Esophagus muscularis mucosa (tissue), 4 donors: ENCODE data around the gene CHST12. TPM values are rescaled to one million over a fixed set of nuclear protein-coding genes. Genes with fewer than 3 reads are reported as not detected.

Experiments
- DNase-seq: peaks from one replicate; pipeline ENCODE4 v3.0.0-alpha.2; 2017; ENCODE audit errors: extremely low spot score
- H3K27ac ChIP-seq, 4 donors: fragments of 200-600 bp; sonication (generic); replicated peaks in 1 of 4; 1 replicate in 3 of 4; 2 replicates in 1 of 4; pipeline ENCODE4 v1.5.1; 2016 to 2019; ENCODE audit warnings: mild to moderate bottlenecking in 1 of 4
- H3K27me3 ChIP-seq, 4 donors: fragments of 200-600 bp; sonication (generic); one replicate each; pipeline versions ENCODE4 v1.5.1 to v1.6.0; 2016 to 2019
- H3K36me3 ChIP-seq, 4 donors: fragments of 200-600 bp; sonication (generic); one replicate each; pipeline ENCODE4 v1.5.1; 2016 to 2019
- H3K4me1 ChIP-seq, 4 donors: fragments of 200-600 bp; sonication (generic); one replicate each; pipeline ENCODE4 v1.5.1; 2016 to 2019
- H3K4me3 ChIP-seq, 4 donors: fragments of 200-600 bp; sonication (generic); 1 replicate in 2 of 4; 2 replicates in 2 of 4; pipeline ENCODE4 v1.5.1; 2016 to 2019; ENCODE audit warnings: mild to moderate bottlenecking in 4 of 4, moderate library complexity in 1 of 4
- H3K9me3 ChIP-seq, 4 donors: fragments of 200-600 bp; sonication (generic); 1 replicate in 3 of 4; 2 replicates in 1 of 4; pipeline ENCODE4 v1.5.1; 2016 to 2019
- EP300 ChIP-seq: sonication (generic); formaldehyde crosslinking; IDR thresholded peaks from one replicate; pipeline ENCODE4 v1.6.1; 2017; ENCODE audit warnings: antibody characterized with exemption
- POLR2A ChIP-seq: fragments of 450-650 bp; IDR thresholded peaks from one replicate; pipeline ENCODE4 v1.6.1; 2017; ENCODE audit warnings: antibody characterized with exemption, moderate library complexity, mild to moderate bottlenecking, low read depth
- POLR2AphosphoS5 ChIP-seq, 2 donors: sonication (generic); formaldehyde crosslinking; IDR thresholded peaks; one replicate each; pipeline ENCODE4 v1.6.1; 2017; ENCODE audit warnings: antibody characterized with exemption in 2 of 2
- WGBS: methylation state at CpG from one replicate; pipeline ENCODE4 v1.1.5; 2018; 5-methylcytosine and 5-hydroxymethylcytosine counted together
- intact Hi-C: fragments of 100-400 bp; cut with DNase I; formaldehyde crosslinking; loops from one replicate; pipeline ENCODE4 v1.15.1; 2023
- total RNA-seq, 4 donors: library from RNA; depleted of rRNA; stranded (reverse); fragments of >200 nt; gene quantifications; one replicate each; pipeline versions ENCODE4 v1.1.0 to v1.2.1, GENCODE V29; 2016
- TF ChIP-seq, protein P1 (sequence below), 3 experiments: fragments of 200-600 bp in 2 of 3; fragments of 450-650 bp in 1 of 3; sonication (generic) in 2 of 3; IDR thresholded peaks; one replicate each; pipeline ENCODE4 v1.5.1; 2017 to 2019; ENCODE audit warnings: antibody characterized with exemption in 3 of 3, mild to moderate bottlenecking in 2 of 3, moderate library complexity in 1 of 3

The CHST12 gene
- 10 to 100 TPM in 2 of 4 donors, 1 to 10 TPM in 2; 6.6 to 24.0 (median 14.8) TPM for total RNA-seq

DNA sequence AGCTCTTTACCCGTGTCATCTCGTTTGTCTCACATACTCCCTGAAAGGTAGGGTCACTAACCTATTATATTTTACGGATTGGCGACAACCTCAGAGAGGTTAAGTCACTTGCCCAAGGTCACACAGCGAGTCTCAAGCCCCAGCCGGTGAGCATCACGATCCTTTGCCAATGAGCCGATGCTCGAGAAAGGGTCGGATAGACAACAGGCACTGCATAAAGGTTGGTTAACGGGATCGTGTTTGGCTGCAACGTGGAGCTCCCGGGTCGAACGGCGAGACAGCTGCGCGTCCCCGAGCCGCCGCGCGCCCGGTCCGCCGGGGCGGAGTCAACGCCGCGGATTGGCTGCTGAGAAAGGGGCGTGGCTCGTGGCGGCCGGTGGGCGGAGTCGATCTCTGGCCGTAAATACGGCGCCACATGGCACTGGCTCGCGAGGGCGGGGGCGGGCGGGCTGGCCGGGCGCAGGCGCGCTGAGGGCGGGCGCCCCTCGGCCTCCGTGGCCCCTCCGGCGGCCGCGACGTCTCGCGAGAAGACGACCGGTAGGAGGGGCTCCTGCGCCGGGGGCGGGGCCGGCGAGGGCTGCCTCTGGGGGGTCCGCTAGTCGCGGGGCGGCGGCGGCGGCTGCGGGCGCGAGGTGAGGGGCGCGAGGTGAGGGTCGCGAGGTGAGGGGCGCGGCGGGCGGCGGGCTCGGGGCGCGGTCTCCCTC is at the start of gene CHST12:
CHST12 (plus strand) TSS at position 598 of the 704 bp plus-strand sequence. CDS start 29,029 bp downstream, outside the sequence.
- Histone ChIP-seq H3K4me1 (peaks cover 46 to 65% (median 59%) of the 10 kb centered on the region in 4 donors), H3K27me3 (no peaks in the 10 kb centered on the region), H3K27ac (peak within 1 kb of the TSS; percentile 81 to 86 (median 84)), H3K4me3 (peak within 1 kb of the TSS; percentile 85 to 99 (median 97)), H3K9me3 (no peaks in the 10 kb centered on the region), H3K36me3 (no peaks in the 10 kb centered on the region)
- TF ChIP-seq, protein P1, sequence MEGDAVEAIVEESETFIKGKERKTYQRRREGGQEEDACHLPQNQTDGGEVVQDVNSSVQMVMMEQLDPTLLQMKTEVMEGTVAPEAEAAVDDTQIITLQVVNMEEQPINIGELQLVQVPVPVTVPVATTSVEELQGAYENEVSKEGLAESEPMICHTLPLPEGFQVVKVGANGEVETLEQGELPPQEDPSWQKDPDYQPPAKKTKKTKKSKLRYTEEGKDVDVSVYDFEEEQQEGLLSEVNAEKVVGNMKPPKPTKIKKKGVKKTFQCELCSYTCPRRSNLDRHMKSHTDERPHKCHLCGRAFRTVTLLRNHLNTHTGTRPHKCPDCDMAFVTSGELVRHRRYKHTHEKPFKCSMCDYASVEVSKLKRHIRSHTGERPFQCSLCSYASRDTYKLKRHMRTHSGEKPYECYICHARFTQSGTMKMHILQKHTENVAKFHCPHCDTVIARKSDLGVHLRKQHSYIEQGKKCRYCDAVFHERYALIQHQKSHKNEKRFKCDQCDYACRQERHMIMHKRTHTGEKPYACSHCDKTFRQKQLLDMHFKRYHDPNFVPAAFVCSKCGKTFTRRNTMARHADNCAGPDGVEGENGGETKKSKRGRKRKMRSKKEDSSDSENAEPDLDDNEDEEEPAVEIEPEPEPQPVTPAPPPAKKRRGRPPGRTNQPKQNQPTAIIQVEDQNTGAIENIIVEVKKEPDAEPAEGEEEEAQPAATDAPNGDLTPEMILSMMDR (IDR thresholded peaks at IDR 0.05), result no peak
- TF ChIP-seq POLR2A, result no peak
- peak; percentile 58 to 79 for TF ChIP-seq POLR2AphosphoS5 (IDR thresholded peaks at IDR 0.05)
- no peak for TF ChIP-seq EP300
- 6% methylated on average over 16 of the region's 89 CpGs for WGBS
- intact Hi-C loops, result loop anchor here (1.0 kb wide), 1 partner anchor 47 kb away; no protein-coding TSS in a partner anchor
- peak; percentile 98 for DNase-seq

DNA sequence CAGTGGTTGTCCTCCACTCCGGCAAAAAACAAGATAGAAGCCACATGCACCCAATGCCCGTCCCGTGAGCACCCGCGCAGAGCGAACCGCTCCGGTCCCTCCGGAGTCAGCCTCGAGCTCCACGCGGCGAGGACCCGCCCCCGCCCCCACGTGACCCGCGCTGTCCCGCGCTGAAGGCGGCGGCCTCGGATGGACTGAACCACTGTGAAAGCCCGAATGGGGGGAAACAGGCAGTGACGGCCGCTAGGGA is 49.5 kb upstream of the CHST12 start:
- H3K4me1 ChIP-seq, result peaks cover 27 to 47% (median 47%) of the 10 kb centered on the region in 4 donors
- peak overlapping the region; percentile 93 to 98 (median 97) for H3K27ac ChIP-seq
- TF ChIP-seq, protein P1 (IDR thresholded peaks at IDR 0.05), result peak in 1 of 3 experiments; percentile 6
- TF ChIP-seq POLR2A, result no peak
- TF ChIP-seq EP300, result no peak
- peak in 1 of 2 donors; percentile 83 for TF ChIP-seq POLR2AphosphoS5 (IDR thresholded peaks at IDR 0.05)
- H3K36me3 ChIP-seq, result peaks cover 0 to 15% (median 6%) of the 10 kb centered on the region in 4 donors
- intact Hi-C loops, result loop anchor here (5.0 kb wide), 2 partner anchors 42 to 107 kb away; partner anchors contain the start of gene SNX8
- peak overlapping the region; percentile 90 to 100 (median 96) for H3K4me3 ChIP-seq
- peak; percentile 98 for DNase-seq
- H3K27me3 ChIP-seq, result no peaks in the 10 kb centered on the region
- H3K9me3 ChIP-seq, result no peaks in the 10 kb centered on the region
- WGBS, result no CpG with 5 or more reads among the region's 26 CpGs

DNA sequence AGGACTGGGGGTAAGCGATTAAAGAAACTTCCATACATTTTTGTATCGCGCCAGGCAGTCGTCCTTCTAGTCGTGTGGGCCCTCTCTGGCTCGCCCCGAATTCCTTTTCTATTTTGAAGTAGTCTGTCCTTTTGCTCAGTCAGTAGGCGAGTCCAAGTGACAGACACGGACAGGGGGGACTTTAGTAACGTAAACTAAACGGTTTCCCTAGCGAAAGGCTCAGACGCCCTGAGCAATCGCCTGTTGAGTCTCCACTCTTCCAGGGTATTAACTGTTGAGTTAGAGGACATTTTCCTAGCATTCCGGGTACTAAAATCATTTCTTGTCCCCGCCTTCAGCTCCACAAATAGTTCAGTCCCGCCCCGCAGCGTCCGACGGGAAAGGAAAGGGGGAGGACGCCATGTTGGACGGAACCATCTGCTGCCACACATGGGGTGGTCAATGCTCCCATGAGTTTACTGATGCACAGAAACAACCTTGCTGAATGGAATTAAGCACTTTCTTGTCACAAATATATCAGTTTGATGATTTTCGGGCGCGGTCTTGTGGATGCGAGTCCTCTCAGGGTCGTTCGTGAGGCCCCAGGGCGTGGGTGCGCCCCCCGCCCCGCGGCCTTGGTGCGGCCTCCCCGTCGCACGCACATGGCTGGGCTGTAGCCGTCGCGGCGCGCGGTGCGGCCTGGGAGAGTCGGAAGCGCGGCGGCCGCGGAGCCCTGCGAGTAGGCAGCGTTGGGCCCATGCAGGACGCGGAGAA is 49.0 kb upstream of the CHST12 start, which contains the start of gene EIF3B:
EIF3B (plus strand) TSS at position 642 of the 753 bp plus-strand sequence; CDS start at position 737, 95 bp downstream.
- DNase-seq, result peak; percentile 98
- 0% methylated on average over 42 of the region's 55 CpGs for WGBS
- intact Hi-C loops, result loop anchor here (5.0 kb wide), 2 partner anchors 42 to 107 kb away; partner anchors contain the start of gene SNX8
- Histone ChIP-seq H3K27me3 (no peaks in the 10 kb centered on the region), H3K4me1 (peaks cover 32 to 52% (median 52%) of the 10 kb centered on the region in 4 donors), H3K4me3 (peak within 1 kb of the TSS; percentile 90 to 100 (median 96)), H3K9me3 (no peaks in the 10 kb centered on the region), H3K27ac (peak within 1 kb of the TSS; percentile 93 to 98 (median 97)), H3K36me3 (peaks cover 0 to 20% (median 9%) of the 10 kb centered on the region in 4 donors)
- TF ChIP-seq, protein P1 (IDR thresholded peaks at IDR 0.05), result no peak
- TF ChIP-seq EP300 (no peak), POLR2A (peak; percentile 14), POLR2AphosphoS5 (IDR thresholded peaks at IDR 0.05) (peak; percentile 77 to 90)

DNA sequence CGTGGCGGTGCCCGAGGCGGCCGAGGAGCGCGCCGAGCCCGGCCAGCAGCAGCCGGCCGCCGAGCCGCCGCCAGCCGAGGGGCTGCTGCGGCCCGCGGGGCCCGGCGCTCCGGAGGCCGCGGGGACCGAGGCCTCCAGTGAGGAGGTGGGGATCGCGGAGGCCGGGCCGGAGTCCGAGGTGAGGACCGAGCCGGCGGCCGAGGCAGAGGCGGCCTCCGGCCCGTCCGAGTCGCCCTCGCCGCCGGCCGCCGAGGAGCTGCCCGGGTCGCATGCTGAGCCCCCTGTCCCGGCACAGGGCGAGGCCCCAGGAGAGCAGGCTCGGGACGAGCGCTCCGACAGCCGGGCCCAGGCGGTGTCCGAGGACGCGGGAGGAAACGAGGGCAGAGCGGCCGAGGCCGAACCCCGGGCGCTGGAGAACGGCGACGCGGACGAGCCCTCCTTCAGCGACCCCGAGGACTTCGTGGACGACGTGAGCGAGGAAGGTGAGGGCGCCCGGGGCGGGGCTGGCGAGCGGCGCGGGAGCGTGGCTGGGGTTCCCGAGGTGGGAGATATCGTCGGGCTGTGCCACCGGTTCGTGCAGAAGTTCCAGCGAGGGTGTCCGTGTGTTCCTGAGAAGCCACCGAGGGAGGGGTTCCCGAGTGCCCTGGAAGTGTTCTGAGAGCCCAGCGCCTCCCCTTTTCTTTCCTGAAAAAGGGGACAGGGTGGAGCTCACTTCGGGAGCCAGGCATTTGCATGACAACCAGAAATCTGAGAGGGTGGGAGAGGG is 48.3 kb upstream of the CHST12 start:
- Histone ChIP-seq H3K36me3 (peaks cover 0 to 22% (median 9%) of the 10 kb centered on the region in 4 donors), H3K4me1 (peaks cover 33 to 60% (median 59%) of the 10 kb centered on the region in 4 donors), H3K4me3 (peak overlapping the region; percentile 90 to 100 (median 96)), H3K9me3 (no peaks in the 10 kb centered on the region), H3K27me3 (no peaks in the 10 kb centered on the region), H3K27ac (peak overlapping the region; percentile 93 to 98 (median 97))
- TF ChIP-seq EP300 (no peak), POLR2AphosphoS5 (IDR thresholded peaks at IDR 0.05) (no peak), POLR2A (no peak)
- TF ChIP-seq, protein P1 (IDR thresholded peaks at IDR 0.05), result no peak
- intact Hi-C loops, result loop anchor here (5.0 kb wide), 3 partner anchors 43 to 783 kb away; partner anchors contain the start of genes PSMG3 and SNX8
- WGBS, result 6% methylated on average over 30 of the region's 92 CpGs
- no peak for DNase-seq
